ENCODE results near the gene PODNL1.

Gene PODNL1

GRCh38 chr19:13952154-13952930 lies 14.1 kb upstream of the PODNL1 start, which contains the start of gene DCAF15:
Gene DCAF15, plus strand, starts transcription at chr19:13952509. Its CDS starts 4 bp downstream, at chr19:13952513.
- no peaks in the 10 kb centered on the region for H3K27me3 ChIP-seq (replicated peaks in 2 of 5; ENCODE audit: control insufficient read depth in 4 of 5, insufficient read depth in 5 of 5, low read length in 4 of 5)
- peak within 1 kb of the TSS; percentile 69 to 91 (median 81) for H3K4me3 ChIP-seq (ENCODE audit: control insufficient read depth in 1 of 7, extremely low read depth in 1 of 7, insufficient read depth in 4 of 7, low read depth in 2 of 7, low read length in 6 of 7)
- ChIA-PET POLR2A (interaction anchor here (0.5 to 0.9 kb wide), 2 partner anchors 9 to 37 kb away, joined by 3 read pairs; no protein-coding TSS in a partner anchor), CTCF (interaction anchor here (1.1 to 2.8 kb wide), 9 partner anchors 10 to 79 kb away, joined by 3 to 10 read pairs (median 4); partner anchors contain the start of gene IL27RA)
- no peaks in the 10 kb centered on the region for H3K9me3 ChIP-seq (ENCODE audit: control extremely low read depth in 1 of 5, control insufficient read depth in 4 of 5, insufficient read depth in 2 of 5, low read depth in 1 of 5, low read length in 4 of 5)
- WGBS (ENCODE audit: insufficient coverage), result 0% methylated on average over 32 of the region's 65 CpGs
- H3K36me3 ChIP-seq (ENCODE audit: control insufficient read depth in 4 of 4, insufficient read depth in 4 of 4, low read length in 3 of 4), result peaks cover 10 to 33% (median 27%) of the 10 kb centered on the region in 4 experiments
- peak within 1 kb of the TSS; percentile 79 to 87 for H3K27ac ChIP-seq (ENCODE audit: insufficient read depth in 1 of 2, low read depth in 1 of 2, low read length in 2 of 2, poor library complexity in 1 of 2, severe bottlenecking in 2 of 2)
- peaks cover 0 to 16% (median 13%) of the 10 kb centered on the region in 4 experiments for H3K4me1 ChIP-seq (ENCODE audit: control extremely low read depth in 1 of 4, control insufficient read depth in 4 of 4, insufficient read depth in 4 of 4, low read length in 3 of 4)
- peak; percentile 100 for DNase-seq

GRCh38 chr19:13951799-13952153 lies 13.6 kb upstream of the PODNL1 start:
- 12% methylated on average over 20 of the region's 20 CpGs for WGBS (ENCODE audit: insufficient coverage)
- no peaks in the 10 kb centered on the region for H3K27me3 ChIP-seq (replicated peaks in 2 of 5; ENCODE audit: control insufficient read depth in 4 of 5, insufficient read depth in 5 of 5, low read length in 4 of 5)
- peaks cover 10 to 28% (median 21%) of the 10 kb centered on the region in 4 experiments for H3K36me3 ChIP-seq (ENCODE audit: control insufficient read depth in 4 of 4, insufficient read depth in 4 of 4, low read length in 3 of 4)
- ChIA-PET POLR2A (interaction anchor here (0.7 kb wide), 1 partner anchor 52 kb away, joined by 3 read pairs; no protein-coding TSS in a partner anchor), CTCF (interaction anchor here (1.2 kb wide), 1 partner anchor 71 kb away, joined by 3 read pairs; no protein-coding TSS in a partner anchor)
- peak overlapping the region; percentile 1 to 82 (median 55) for H3K4me3 ChIP-seq (ENCODE audit: control insufficient read depth in 1 of 7, extremely low read depth in 1 of 7, insufficient read depth in 4 of 7, low read depth in 2 of 7, low read length in 6 of 7)
- no peak overlapping the region for H3K27ac ChIP-seq (ENCODE audit: insufficient read depth in 1 of 2, low read depth in 1 of 2, low read length in 2 of 2, poor library complexity in 1 of 2, severe bottlenecking in 2 of 2)
- DNase-seq, result no peak
- peaks cover 0 to 16% (median 13%) of the 10 kb centered on the region in 4 experiments for H3K4me1 ChIP-seq (ENCODE audit: control extremely low read depth in 1 of 4, control insufficient read depth in 4 of 4, insufficient read depth in 4 of 4, low read length in 3 of 4)
- no peaks in the 10 kb centered on the region for H3K9me3 ChIP-seq (ENCODE audit: control extremely low read depth in 1 of 5, control insufficient read depth in 4 of 5, insufficient read depth in 2 of 5, low read depth in 1 of 5, low read length in 4 of 5)

- H3K36me3 ChIP-seq (ENCODE audit: control insufficient read depth in 4 of 4, insufficient read depth in 4 of 4, low read length in 3 of 4), result peaks cover 4 to 20% (median 14%) of the 10 kb centered on the region in 4 experiments
- ChIA-PET CTCF (interaction anchor here (0.9 to 1.2 kb wide), 2 partner anchors 36 to 70 kb away, joined by 3 read pairs; no protein-coding TSS in a partner anchor), POLR2A (interaction anchor here (0.7 kb wide), 1 partner anchor 53 kb away, joined by 3 read pairs; no protein-coding TSS in a partner anchor)
- H3K9me3 ChIP-seq (ENCODE audit: control extremely low read depth in 1 of 5, control insufficient read depth in 4 of 5, insufficient read depth in 2 of 5, low read depth in 1 of 5, low read length in 4 of 5), result no peaks in the 10 kb centered on the region
- DNase-seq, result no peak
- H3K4me3 ChIP-seq (ENCODE audit: control insufficient read depth in 1 of 7, extremely low read depth in 1 of 7, insufficient read depth in 4 of 7, low read depth in 2 of 7, low read length in 6 of 7), result no peak overlapping the region
- H3K27ac ChIP-seq (ENCODE audit: insufficient read depth in 1 of 2, low read depth in 1 of 2, low read length in 2 of 2, poor library complexity in 1 of 2, severe bottlenecking in 2 of 2), result no peak overlapping the region
- no peaks in the 10 kb centered on the region for H3K27me3 ChIP-seq (replicated peaks in 2 of 5; ENCODE audit: control insufficient read depth in 4 of 5, insufficient read depth in 5 of 5, low read length in 4 of 5)
- H3K4me1 ChIP-seq (ENCODE audit: control extremely low read depth in 1 of 4, control insufficient read depth in 4 of 4, insufficient read depth in 4 of 4, low read length in 3 of 4), result peaks cover 0 to 16% (median 13%) of the 10 kb centered on the region in 4 experiments
- no CpG with 5 or more reads among the region's 2 CpGs for WGBS (ENCODE audit: insufficient coverage)
These were observed 12.8 kb upstream of the PODNL1 start for GRCh38 chr19:13951043-13951442.

GRCh38 chr19:13946414-13946813 lies 8.2 kb upstream of the PODNL1 start:
- Histone ChIP-seq H3K36me3 (ENCODE audit: control insufficient read depth in 4 of 4, insufficient read depth in 4 of 4, low read length in 3 of 4) (no peaks in the 10 kb centered on the region), H3K4me3 (ENCODE audit: control insufficient read depth in 1 of 7, extremely low read depth in 1 of 7, insufficient read depth in 4 of 7, low read depth in 2 of 7, low read length in 6 of 7) (no peak overlapping the region), H3K4me1 (ENCODE audit: control extremely low read depth in 1 of 4, control insufficient read depth in 4 of 4, insufficient read depth in 4 of 4, low read length in 3 of 4) (no peaks in the 10 kb centered on the region), H3K9me3 (ENCODE audit: control extremely low read depth in 1 of 5, control insufficient read depth in 4 of 5, insufficient read depth in 2 of 5, low read depth in 1 of 5, low read length in 4 of 5) (no peaks in the 10 kb centered on the region), H3K27me3 (replicated peaks in 2 of 5; ENCODE audit: control insufficient read depth in 4 of 5, insufficient read depth in 5 of 5, low read length in 4 of 5) (no peaks in the 10 kb centered on the region), H3K27ac (ENCODE audit: insufficient read depth in 1 of 2, low read depth in 1 of 2, low read length in 2 of 2, poor library complexity in 1 of 2, severe bottlenecking in 2 of 2) (no peak overlapping the region)
- POLR2A ChIA-PET, result no interaction called here
- no peak for DNase-seq
- CTCF ChIA-PET, result interaction anchor here (1.2 kb wide), 1 partner anchor 62 kb away, joined by 3 read pairs; no protein-coding TSS in a partner anchor
- WGBS (ENCODE audit: insufficient coverage), result 90% methylated on average over 4 of the region's 4 CpGs

- POLR2A ChIA-PET, result no interaction called here
- CTCF ChIA-PET, result interaction anchor here (0.6 to 1.9 kb wide), 3 partner anchors 9 to 101 kb away, joined by 3 to 5 read pairs (median 4); no protein-coding TSS in a partner anchor
These were observed 3.9 kb upstream of the PODNL1 start for GRCh38 chr19:13942023-13942684.

GRCh38 chr19:13937479-13938300 lies 527 bp downstream of the PODNL1 start:
- ChIA-PET CTCF (interaction anchor here (1.5 to 1.7 kb wide), 3 partner anchors 22 to 56 kb away, joined by 3 to 6 read pairs (median 6); no protein-coding TSS in a partner anchor), POLR2A (interaction anchor here (0.7 kb wide), 1 partner anchor 112 kb away, joined by 3 read pairs; no protein-coding TSS in a partner anchor)
- H3K36me3 ChIP-seq (ENCODE audit: control insufficient read depth in 4 of 4, insufficient read depth in 4 of 4, low read length in 3 of 4), result no peaks in the 10 kb centered on the region
- WGBS (ENCODE audit: insufficient coverage), result 33% methylated on average over 16 of the region's 29 CpGs
- peaks cover 0 to 30% (median 15%) of the 10 kb centered on the region in 4 experiments for H3K4me1 ChIP-seq (ENCODE audit: control extremely low read depth in 1 of 4, control insufficient read depth in 4 of 4, insufficient read depth in 4 of 4, low read length in 3 of 4)
- no peak overlapping the region for H3K4me3 ChIP-seq (ENCODE audit: control insufficient read depth in 1 of 7, extremely low read depth in 1 of 7, insufficient read depth in 4 of 7, low read depth in 2 of 7, low read length in 6 of 7)
- H3K27ac ChIP-seq (ENCODE audit: insufficient read depth in 1 of 2, low read depth in 1 of 2, low read length in 2 of 2, poor library complexity in 1 of 2, severe bottlenecking in 2 of 2), result no peak overlapping the region
- no peak for DNase-seq
- H3K27me3 ChIP-seq (replicated peaks in 2 of 5; ENCODE audit: control insufficient read depth in 4 of 5, insufficient read depth in 5 of 5, low read length in 4 of 5), result peaks cover 0 to 11% (median 2%) of the 10 kb centered on the region in 5 experiments
- no peaks in the 10 kb centered on the region for H3K9me3 ChIP-seq (ENCODE audit: control extremely low read depth in 1 of 5, control insufficient read depth in 4 of 5, insufficient read depth in 2 of 5, low read depth in 1 of 5, low read length in 4 of 5)

More at GRCh38 chr19:13942023-13942684, 3.9 kb upstream of the PODNL1 start:
- H3K27ac ChIP-seq (ENCODE audit: insufficient read depth in 1 of 2, low read depth in 1 of 2, low read length in 2 of 2, poor library complexity in 1 of 2, severe bottlenecking in 2 of 2), result no peak overlapping the region
- H3K27me3 ChIP-seq (replicated peaks in 2 of 5; ENCODE audit: control insufficient read depth in 4 of 5, insufficient read depth in 5 of 5, low read length in 4 of 5), result peaks cover 0 to 11% (median 2%) of the 10 kb centered on the region in 5 experiments
- 100% methylated on average over 1 of the region's 1 CpG for WGBS (ENCODE audit: insufficient coverage)
- no peaks in the 10 kb centered on the region for H3K36me3 ChIP-seq (ENCODE audit: control insufficient read depth in 4 of 4, insufficient read depth in 4 of 4, low read length in 3 of 4)
- H3K4me3 ChIP-seq (ENCODE audit: control insufficient read depth in 1 of 7, extremely low read depth in 1 of 7, insufficient read depth in 4 of 7, low read depth in 2 of 7, low read length in 6 of 7), result no peak overlapping the region
- no peaks in the 10 kb centered on the region for H3K9me3 ChIP-seq (ENCODE audit: control extremely low read depth in 1 of 5, control insufficient read depth in 4 of 5, insufficient read depth in 2 of 5, low read depth in 1 of 5, low read length in 4 of 5)
- no peak for DNase-seq
- peaks cover 0 to 16% (median 8%) of the 10 kb centered on the region in 4 experiments for H3K4me1 ChIP-seq (ENCODE audit: control extremely low read depth in 1 of 4, control insufficient read depth in 4 of 4, insufficient read depth in 4 of 4, low read length in 3 of 4)

Data from common myeloid progenitor, CD34-positive (primary cell).